Measurements from ENCODE around the gene CMSS1.

CMSS1 gene

DNA sequence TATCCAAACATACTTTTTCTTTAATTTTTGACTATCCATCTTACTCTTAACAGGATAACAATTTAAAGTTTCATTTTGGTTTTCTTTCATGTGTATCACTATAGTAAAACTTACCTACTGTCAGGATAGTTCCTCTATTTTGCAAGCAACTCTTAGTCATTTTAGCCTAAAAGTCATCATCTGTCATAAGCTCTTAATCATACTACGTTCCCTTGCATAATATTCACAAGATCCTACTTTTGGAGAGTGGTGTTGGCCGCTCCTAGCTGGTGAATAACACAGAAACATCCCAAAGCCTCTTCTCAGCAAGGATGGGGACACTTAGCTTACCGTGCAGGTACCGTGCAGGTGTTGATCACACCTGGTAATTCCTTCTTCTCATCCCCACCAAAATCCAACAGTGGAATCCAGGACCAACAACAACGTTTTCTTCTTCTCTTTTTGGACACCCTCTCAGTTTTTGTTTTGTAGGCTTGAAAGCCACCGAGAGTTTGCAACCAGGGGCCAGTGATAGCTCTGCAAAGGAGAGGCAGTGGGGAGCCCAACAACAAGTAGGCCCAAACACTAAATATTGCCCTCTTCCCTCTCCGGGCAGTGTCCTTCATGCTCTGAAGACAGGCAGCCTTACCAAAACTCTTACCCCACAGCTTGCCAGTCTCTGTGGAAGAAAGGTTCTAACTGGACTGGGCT is 296.2 kb downstream of the CMSS1 start:
- no peak for DNase-seq

DNA sequence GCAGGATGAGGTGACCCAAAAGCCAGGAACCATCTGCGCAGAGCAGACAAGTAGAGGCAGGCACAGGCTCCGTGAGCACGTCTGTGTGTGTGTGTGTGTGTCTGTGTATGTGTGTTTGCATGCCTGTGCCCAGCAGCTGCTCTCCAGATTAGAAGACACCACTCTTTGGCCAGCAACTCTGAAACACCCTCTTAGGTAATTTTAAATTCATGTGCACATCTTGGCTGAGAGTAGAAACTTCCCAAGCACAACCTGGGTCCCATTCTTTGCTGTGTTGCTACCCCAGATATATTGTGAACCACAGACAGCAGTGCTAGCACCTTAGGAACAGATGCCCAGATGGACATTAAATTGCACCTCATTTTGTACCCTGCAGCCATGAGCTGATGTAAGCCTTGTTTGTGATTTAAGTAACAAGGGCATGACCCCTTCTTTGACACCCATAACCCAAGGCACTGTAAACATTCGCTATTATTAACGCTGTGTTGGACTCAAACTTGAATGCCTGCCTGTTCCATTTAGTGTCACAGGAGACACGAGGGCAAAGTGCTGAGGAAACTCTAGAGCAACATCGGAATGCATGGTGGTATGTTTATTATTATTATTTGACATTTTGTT is 296.9 kb downstream of the CMSS1 start, which contains the start of gene FILIP1L:
FILIP1L (minus strand) TSS at position 89 of the 618 bp plus-strand sequence.
- DNase-seq: no peak

DNA sequence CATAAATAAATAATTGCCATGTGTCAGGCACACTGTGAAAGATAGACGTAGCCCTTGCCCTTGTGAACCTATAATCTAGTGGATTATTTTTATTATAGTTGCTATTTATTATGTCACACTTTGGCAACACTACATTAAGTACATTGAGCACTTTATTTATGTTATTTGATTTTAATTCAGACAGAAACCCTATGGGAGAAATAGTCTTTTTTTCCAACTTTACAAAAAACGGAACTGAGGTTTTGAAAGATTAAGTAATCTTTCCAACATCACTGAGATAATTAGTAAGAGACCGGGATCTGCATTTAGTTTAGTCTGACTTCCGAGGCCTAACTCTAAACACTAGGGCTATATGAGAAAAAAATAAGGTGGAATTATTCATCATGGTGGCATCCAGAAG is 299.4 kb downstream of the CMSS1 start:
- DNase-seq: no peak

DNA sequence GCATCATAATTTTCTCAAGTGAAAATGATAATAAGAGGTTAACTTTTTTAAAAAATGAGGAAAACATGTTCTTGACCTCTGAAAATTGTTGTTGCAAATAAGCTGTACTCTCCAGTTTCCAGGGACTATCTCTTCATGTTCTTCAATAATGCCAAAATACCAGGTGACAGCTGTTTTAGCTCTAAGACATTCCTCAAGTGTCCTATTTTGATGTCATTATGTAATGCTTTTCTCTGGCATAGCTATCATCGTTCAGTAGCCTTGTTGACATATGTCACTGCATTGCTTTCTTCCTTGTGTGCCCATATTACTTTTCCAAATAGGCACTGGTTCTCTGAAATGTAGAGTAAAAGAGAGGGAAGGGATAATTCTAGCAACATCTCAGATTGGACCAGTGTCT is 302.4 kb downstream of the CMSS1 start:
- no peak for DNase-seq

DNA sequence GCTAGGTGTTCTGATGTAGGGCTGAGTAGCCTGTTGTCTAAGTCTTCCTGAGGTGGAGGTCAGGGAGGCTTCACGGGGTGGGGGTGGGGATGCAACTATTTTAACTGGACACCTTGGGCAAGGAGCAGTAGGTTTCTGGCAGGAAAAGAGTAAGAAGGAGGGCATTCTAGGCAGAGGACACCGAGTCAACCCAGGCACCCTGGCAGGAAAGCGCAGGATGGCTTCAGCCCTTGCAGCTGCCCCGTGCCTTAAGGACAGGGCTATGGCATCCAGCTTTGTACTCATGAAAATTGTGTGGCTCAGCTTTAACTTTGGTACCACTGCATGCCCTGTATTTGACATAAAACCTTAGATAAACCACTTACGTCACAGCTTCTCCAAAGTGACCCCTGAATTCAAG is 303.0 kb downstream of the CMSS1 start:
- DNase-seq: no peak

DNA sequence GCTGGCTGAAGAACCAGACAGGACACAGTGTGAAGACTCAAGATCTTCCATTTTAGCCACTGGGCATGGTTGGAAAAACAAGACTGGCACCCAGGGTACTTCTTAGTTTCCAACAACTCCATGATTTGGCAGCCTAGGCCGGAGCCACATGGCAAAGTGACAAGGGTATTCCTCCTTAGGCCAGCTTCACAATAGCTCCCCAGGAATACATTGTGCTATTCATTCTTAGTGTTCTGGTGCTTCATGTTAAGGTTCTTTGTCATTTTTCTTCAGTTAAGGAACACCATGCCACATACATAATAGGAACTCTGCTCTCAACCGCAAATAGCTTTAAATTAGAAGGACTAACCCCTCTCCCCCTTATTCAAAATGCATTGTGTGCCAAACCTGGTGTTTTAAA is 304.7 kb downstream of the CMSS1 start:
- DNase-seq: no peak

DNA sequence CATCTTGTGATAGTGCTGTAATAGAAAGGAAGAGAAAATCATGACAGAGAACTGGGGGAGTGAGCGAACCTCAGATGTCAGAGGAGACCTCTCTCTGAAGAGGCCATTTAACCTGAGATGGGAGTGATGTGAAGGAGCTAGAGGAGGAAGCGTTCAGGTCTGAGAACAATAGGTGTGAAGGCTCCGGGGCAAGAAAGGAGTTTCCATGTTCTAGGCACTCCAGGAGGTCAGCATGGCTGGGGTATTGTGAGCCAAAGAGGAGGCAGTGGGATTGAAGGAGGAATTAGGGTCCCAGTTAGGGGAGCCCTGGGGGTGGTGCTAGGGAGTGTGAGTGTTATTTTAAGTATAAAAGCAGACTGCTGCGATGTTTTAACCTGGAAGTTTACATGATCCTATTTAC is 305.4 kb downstream of the CMSS1 start:
- no peak for DNase-seq

DNA sequence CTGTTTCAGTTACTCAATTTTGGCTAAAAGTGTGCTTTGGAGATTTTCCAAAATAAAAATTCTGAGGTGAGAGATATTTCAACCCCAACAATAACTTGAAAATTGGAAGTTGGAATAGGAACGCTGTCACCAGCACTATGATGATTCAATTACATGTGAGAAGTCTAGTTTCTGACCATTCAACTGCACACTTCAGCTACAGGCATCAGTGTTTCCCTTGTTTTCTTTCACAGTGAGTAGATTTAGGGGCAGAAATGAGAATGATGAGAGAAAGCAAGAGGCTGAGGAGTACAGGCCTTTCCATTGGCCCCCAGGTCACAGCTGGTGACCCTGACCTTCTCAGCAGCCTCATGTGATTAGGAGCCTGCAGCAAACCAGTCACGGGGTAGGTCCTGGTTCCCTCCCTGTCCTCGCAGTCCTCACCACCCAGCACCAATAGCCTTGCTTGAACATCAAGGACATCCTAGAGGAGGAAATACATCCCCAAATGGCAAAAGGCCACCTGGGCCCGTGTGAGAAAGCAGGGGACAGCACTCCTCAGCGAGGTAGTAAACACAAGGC is 306.6 kb downstream of the CMSS1 start:
- no peak for DNase-seq

DNA sequence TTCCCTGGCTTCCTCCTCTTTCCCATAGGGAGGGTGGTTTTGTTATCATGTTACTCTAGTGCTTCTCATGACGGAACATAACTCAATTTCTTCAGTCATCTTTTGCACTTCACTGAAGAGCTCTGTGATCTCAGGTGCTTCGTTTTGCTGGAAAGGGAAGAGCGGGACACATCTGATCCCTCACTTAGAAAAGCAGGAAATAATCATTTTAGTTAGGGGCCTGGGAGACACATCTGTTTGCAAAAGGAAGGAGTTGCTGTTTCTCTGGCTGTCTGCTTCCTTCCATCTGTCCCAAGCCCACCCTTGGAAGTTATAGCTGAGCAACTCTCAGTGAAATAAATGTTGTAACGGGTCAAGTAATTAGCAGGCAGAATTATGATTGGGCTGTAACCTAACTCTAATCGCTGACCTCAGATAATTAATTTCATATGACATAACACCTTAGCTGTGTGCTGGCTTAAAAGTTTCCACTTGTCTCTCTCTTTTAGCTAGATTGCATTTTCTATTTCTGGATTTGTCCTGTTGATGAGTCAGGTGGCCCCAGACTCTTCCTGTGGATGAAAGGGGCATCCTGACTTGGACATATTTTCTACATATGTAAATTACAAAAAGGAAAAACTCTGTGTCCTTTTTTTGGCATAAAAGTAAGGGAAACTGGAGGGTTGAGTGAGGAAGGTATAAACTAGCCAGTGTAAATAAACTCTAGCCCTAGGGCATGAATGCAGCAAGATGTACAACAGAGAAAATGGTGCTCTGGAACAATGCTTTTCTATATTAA is 307.7 kb downstream of the CMSS1 start:
- DNase-seq: peak; percentile 24

DNA sequence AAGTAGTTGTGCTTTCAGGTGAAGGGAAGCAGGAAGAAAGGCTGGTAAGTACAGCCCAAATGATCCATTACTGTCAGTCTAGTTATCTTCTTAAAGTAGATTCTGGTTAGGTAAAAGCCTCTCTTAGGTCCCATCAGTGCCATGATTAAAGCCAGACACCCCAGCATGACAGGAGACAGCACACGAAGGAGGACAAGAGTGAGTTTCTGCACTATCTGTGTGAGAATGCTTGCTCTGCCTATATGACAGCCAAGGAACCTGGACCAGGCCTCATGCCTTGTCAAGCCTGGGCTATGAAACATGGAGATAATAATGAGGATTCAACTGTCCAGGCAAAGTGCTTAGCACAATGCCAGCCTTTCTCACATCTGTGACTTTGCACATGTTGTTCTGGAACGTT is 310.1 kb downstream of the CMSS1 start:
- no peak for DNase-seq

DNA sequence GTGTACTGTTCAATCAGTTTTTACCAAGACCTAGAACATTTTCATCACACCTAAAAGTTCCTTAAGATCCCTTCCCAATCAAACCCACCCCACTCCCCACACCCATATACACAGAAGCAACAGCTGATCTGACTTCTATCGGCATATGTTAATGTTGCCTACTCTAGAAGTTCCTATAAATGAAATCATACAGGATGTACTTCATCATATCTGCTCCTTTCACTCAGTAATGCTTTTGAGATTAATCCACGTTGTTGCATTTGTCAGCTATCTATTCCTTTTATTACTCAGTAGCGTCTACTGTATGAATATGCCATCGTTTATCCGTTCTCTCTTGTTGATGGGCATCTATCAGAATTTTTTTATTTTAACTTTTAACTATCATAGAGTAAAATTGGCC is 310.9 kb downstream of the CMSS1 start:
- no peak for DNase-seq

DNA sequence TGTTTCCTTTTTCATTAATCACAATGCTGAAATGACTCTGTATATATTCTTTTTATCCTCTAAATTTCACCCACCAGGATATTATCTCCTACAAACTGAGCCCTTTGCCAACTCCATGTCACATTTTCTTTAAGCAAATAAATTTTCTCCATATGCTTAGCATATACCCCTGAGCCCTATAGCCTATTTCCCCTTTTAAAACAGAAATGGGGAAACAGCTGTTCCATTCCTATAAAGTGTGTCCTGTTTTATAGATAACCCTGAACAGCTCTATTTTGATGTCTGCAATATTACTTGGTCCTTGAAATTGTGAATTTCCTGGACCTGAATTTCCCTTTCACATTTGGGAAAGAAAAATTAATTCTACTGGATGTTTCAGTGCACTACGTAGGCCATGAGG is 312.3 kb downstream of the CMSS1 start:
- DNase-seq: no peak

DNA sequence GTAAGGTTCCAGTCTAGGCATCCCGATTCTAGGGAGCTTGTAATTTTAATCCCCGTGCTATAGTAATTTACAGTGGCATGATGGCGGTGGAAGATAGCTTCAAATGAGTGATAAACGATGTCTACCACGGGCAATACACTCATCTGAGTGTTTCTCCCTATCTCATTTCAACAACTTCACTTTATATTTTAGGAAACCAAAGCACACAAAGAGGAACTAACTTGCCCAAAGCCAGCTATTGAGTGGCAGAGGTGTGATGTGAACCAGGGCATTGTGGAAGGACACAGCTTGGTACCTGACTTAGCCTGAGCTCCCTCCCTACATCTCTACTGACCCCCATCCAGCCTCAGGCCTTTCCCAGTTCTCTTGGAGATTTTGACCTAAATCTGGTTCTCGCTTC is 313.6 kb downstream of the CMSS1 start:
- no peak for DNase-seq

DNA sequence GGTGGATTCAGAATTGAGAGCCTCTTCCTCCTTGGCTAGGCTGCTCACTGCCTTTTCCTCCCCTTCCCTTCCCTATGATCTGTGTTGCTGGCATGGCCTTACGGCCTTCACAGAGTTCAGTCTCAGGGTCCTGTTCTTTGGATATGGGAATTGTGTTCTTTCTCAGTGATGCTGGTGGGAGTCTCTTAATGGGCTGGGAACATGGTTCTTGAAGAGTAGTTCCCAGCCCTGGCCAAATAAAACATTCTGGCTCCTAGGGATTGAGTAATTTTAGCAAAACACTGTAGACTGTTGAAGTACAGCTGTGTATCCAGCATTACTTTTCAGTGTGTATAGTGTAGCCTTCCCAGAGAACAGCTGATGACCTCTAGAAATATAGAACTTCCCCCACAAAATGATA is 319.3 kb downstream of the CMSS1 start:
- DNase-seq: no peak

DNA sequence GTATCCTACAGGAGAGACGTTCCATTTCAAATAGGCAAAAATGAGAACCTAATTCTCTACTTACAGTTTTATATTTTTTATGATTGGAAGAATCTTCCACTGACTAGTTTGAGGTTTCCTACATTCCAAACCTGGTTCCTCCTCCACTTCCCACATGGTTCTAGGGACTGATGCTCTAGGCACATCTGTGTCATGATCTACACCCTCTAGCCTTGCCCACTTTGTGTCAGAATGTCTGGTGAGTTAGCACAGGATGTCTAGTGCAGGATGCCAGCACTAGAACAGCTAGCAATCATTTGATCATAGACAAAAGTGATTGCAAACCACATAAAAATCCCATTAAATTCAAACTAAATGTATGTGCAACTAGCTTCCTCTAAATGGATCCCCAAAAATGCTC is 323.3 kb downstream of the CMSS1 start:
- DNase-seq: no peak

DNA sequence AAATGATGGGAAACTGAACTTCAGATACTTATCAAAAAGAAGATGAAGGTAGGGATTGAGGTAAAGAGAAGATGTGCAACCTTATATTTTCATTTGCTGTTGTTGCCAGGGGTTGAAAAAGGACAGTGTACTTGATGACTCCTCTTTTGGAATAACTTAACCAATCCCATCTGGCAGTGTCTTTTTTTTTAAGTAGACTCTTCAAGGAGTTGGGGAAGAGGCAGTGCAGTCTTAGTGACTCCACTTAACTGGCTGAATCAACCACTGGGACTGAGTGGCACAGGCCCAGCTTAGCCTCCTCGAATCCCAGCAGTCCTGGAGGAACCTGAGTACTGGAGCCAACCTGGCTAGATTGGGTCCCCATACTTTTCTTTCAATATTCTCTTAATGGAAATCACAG is 323.9 kb downstream of the CMSS1 start:
- DNase-seq: no peak

DNA sequence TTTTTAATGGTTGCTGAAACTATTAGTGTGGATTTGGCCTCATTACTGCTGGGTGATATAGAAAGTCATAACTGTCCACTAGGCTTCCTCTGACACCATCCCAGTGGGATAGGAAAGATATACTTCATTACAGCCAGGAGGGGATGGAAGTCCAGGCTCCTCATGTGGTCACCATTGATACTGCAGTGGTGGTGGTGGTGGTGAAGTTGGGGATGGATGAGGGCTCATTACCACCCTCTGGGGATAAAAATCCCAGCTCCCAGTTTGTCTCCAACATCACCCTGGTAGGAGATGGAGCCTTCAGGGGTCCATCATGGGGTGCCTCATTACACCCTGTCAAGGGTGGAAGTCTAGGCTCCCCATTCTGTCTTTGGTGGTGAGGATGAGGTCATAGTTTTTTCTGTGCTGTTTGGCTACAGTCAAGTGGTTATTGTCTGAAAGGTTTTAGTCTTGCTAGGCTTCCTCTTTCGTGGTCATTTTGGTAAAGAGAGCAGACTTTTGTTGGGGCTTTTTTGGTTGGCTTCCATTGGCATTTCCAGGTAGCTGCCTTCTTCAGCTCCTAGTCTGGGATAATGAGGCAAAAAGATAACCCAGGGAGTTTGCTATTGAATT is 326.7 kb downstream of the CMSS1 start:
- no peak for DNase-seq

DNA sequence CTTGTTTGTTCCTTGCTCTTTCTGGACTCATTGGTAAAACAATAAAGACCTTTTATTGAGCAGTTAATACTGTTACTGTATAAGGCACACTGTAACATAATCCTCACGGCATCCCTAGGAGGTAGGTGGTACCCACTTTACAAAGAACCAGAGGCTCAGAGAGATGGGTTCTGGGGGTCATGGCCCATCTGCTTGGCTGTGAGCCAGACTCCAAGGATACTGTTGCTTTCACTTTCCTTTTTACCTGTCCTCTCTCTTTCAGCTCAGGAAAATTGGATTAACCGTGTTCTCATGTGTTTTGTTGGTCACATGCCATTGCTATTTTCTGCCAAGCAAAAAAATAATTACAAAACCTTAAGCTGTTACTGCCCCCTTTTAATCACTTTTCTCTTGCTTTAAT is 331.5 kb downstream of the CMSS1 start:
- DNase-seq: no peak

DNA sequence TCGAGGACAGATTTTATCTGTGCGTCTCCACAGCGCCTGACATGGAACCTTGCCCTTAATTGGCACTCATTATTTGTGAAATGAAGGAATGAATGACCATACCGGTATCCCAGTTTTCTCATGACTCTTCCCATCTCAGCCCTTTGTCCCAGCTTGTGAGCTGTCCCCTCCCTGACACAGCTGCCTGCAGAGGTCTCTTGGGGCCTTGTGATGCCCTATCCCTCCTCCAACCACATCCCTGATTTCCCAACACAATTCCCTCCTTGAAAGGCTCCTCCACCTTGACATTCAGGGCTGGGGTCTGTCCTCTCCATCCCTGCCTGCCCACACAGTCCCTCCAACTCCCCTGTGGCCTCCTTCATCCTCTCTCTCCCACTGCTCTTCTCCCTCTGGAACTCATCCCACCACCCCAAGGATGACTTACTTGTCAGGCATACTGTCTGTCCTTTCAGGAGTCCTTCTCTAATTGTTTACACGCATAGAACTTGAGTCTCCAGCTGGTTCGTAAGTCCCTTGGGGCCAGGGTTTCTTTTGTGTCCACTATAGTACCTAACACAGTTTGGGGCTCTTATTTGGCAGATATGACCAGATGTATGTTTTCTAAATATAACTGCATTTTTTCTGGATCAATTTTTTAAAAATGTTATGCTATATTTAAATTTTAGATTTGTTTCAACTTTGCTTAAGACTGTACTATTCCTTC is 332.2 kb downstream of the CMSS1 start:
- no peak for DNase-seq

DNA sequence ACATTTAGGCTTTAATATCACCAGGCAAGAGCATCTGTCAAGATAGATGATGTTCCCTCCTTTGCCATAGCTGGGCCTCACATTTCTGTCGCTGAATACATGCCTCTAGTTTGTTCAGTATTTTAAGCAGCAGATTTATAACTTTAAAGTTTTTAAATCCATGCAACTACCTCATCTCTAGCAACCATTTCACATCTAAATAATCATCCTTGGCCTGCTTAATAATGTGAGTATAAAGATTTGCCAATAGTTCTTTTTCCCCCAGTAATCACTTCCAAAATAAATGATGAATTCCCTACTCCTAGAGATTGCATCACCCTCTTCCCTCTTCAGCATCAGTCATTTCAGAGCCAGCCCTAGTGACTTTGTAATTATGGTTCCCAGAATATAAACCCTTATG is 332.8 kb downstream of the CMSS1 start:
- peak; percentile 7 for DNase-seq

DNA sequence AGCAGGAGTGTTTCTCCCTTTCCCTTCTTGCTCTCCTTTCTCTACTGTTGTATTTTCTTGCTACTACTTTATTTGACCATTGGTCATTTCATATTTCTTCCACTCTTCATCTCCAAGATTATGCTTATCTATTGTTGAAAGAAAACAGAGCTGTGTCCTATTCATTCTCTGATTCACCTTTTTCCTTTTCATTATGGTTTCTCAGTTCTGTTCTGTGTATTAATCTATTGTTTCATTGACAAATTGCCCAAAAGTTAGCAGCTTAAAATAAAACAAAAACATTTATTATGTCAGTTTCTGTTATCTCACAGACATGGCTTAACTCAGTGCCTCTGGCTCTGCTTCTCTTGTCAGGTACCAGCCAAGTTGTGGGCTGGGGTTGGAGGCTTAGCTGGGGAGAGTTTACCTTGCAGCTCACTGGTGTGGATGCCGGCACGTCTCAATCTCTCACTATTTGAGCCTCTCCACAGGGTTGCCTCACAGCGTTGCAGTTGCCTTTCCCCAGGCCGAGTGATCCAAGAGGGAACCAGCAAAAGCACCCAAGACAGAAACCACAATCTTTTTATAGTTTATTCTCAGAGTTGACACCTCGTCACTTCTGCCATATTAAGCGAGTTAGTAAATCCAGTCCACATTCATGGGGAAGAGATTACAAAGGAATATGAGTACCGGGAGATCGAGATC is 333.5 kb downstream of the CMSS1 start:
- DNase-seq: no peak

DNA sequence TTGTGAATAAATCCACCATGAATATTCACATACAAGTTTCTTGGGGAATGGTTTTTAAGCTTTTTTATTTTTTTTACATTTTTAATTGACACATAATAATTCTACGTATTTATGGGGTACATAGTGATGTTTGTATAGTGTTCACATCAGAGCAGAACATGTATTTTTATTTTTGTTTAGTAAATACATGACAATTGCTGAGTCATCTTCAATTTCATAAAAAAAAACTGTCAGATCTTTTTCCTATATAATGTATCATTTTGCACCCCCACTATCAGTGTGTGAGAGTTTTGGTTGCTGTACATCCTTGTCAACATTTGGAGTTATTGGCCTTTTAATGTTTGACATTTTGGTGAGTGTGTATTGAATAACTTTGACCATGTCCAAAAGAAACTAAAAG is 336.5 kb downstream of the CMSS1 start:
- no peak for DNase-seq
